CD4-positive, alpha-beta T cell treated with Interleukin-2 at 100 ng/mL for 4 hours (primary cell): ENCODE measurements around the gene MRGPRG.
"Not testable (repeated sequence)": the region's sequence is repeated elsewhere in the genome, so short reads cannot be mapped to it uniquely, and the experiment has no call there.

ENCODE experiments used
- DNase-seq: peaks from one replicate; pipeline ENCODE4 v3.0.0-alpha.2; 2020; ENCODE audit warnings: low spot score

MRGPRG gene

DNA sequence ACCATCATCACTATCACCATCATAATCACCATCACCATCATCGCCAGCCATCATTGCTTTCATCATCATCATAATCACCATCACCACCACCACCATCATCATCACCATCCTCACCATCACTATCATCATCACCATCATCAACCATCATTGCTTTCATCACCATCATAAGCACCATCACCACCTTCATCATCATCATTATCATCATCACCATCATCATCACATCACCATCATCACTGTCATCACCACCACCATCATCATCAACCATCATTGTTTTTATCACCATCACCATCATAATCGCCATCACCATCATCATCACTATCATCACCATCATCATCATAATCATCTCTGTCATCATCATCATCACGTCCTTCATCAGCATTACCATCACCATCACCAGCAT is 44.2 kb downstream of the MRGPRG start:
- DNase-seq, result no peak

- DNase-seq, result no peak
These were observed 44.8 kb downstream of the MRGPRG start for GRCh38 chr11:3173795-3174194.

- DNase-seq, result no peak
These were observed 46.6 kb downstream of the MRGPRG start for GRCh38 chr11:3171931-3172560.

DNA sequence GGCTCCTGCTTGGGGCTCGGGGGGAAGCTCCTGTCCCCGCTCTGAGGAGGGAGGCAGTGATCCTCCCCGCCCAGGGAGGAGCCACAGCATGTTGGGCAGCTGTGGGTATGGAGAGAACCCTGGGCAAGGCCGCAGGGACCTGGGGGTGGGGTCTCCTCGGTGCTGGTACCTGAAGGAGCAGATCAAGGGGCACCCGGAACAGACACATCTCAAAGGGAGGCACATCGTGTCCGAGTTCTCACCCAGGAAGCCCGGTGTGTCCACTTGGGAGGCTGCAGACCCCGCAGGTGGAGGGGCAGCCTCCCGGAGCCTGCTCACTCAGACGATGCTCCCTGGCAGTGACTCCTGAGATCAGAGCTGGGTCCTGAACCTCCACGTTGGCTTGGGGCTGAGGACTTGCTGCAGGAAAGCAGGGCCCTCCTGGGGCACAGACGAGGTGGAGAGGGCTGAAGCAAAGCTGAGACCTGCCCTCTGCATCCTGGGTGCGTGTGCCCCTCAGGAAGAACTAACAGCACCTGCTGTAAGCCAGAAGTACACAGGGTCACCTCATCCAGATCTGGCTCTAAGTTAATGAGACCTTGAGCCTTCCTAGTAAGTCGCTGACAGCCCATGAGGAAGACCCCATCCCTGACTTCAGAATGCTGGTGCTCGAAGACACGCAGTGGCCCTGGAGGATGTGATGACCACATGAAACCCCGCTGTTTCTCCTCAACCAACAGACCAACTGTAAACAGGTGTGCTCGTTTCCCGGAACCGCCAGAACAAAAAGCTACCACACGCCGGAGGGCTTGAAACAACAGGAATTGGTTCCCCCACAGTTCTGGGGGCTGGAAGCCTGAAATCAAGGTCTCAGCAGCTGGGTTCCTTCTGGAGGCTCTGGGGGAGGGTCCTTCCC is 47.6 kb downstream of the MRGPRG start:
- DNase-seq, result no peak

DNA sequence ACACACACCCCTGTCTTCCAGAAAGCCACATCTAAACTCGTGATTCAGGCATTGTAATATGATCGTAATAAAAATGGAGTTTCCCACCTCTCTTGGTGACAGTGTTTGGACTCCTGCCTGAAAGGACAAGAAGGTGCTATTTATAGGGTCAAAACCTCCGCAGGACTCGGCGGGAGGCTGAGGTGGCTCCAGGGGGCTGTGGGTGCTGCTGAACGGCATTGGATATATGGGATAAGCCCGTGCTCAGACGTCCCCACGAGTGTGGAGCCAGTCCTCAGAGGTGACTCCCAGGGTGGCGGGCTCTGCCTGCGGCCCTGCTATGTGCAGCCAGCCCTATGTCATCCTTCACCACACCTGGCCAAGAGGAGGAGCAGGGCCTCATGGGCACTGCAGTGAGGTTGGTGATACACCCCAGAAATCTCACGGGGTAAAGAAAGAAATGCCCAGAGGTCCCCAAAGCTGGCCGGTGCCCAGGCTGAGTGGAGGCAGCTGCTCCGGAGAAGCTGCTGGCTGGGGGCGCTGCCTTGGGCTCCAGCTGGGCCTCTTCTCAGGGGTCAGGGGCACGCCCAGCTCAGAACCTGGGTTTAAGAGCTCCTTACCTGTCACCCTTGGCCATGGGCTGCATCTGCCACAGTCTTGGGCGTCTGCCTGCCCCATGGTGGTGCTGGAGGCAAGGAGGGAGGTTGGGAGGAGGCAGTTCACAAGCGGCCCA is 48.4 kb downstream of the MRGPRG start:
- no peak for DNase-seq

DNA sequence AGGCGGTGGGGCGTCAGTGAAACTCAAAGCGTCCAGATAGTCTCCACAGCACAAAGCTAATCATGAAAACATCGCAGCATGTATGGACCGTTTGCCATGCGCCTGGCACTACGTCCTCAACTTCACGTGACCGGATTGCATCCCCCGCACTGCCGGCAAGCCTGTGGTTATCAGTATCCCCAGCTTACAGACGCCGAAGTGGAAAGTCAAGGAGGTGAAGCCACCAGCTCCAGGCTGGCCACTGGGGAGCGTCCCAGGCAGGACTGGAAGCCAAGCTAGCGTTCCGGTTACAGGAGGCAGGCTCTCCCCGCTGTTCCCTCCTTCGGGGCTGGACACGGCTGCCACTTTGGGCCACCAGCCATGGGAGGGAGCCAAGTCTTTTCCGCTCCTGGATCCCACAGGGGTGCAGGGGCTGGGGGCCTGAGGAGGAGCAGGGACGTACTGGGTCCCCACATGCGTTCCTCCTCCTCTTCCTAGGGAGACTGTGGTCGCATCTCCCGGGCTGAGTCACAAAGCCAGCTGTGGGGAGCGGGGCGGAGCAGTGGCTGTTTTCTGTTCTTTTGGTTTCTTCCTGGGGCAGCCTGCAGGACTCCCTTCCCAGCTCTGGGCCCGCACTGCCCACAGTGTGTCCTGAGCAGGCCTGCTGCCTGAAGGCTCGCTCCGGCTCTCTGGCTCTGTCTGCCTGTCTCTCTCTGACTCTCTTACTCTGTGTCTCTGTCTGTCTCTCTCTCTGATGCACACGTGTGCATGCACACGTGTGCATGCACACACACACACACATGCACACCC is 49.2 kb downstream of the MRGPRG start:
- DNase-seq, result no peak

DNA sequence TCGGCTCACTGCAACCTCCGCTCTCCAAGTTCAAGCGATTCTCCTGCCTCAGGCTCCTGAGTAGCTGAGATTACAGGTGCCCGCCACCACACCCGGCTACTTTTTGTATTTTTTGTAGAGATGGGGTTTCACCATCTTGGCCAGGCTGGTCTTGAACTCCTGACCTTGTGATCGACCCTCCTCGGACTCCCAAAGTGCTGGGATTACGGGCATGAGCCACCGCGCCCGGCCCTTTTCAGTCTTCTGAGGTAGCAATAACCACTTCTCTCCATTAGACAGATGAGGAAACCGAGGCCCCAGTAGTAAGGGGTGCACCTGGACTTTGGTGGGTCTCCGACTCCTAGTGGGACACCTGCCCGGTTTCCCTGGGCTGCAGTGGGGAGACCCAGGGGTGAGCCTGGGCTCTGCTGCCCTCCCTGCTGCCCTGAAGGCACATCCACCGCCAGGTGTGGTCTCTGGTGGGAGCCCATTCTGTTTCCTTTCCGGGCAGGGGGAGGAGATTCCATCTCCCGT is 49.8 kb downstream of the MRGPRG start:
- not testable (repeated sequence) for DNase-seq
